HG02763 (cell line): ENCODE data around the gene BNC2.
"Not testable (repeated sequence)": the region's sequence is repeated elsewhere in the genome, so short reads cannot be mapped to it uniquely, and the experiment has no call there.

Source experiments
- ATAC-seq: cut with Tn5 transposase; IDR thresholded peaks from one replicate; pipeline ENCODE4 v1.9.1; 2021; ENCODE audit warnings: mild to moderate bottlenecking, moderate library complexity; ENCODE audit not compliant: unreplicated experiment

The BNC2 gene

GRCh38 chr9:16459421-16460148 is 410.9 kb downstream of the BNC2 start:
- ATAC-seq, result no peak

- ATAC-seq, result no peak
Measured at GRCh38 chr9:16458696-16459420, 411.6 kb downstream of the BNC2 start.

GRCh38 chr9:16455842-16456241 is 414.6 kb downstream of the BNC2 start:
- ATAC-seq, result no peak

GRCh38 chr9:16453390-16453789 is 417.1 kb downstream of the BNC2 start:
- ATAC-seq, result no peak

- no peak for ATAC-seq
Measured at GRCh38 chr9:16450578-16450977, 419.9 kb downstream of the BNC2 start.

- ATAC-seq, result no peak
Measured at GRCh38 chr9:16450043-16450442, 420.4 kb downstream of the BNC2 start.

- ATAC-seq, result no peak
Measured at GRCh38 chr9:16449076-16449730, 421.3 kb downstream of the BNC2 start.

GRCh38 chr9:16447946-16448345 is 422.5 kb downstream of the BNC2 start:
- no peak for ATAC-seq

- no peak for ATAC-seq
Measured at GRCh38 chr9:16446636-16447035, 423.8 kb downstream of the BNC2 start.

GRCh38 chr9:16445141-16445920 is 425.1 kb downstream of the BNC2 start:
- no peak for ATAC-seq

- no peak for ATAC-seq
Measured at GRCh38 chr9:16442622-16443021, 427.8 kb downstream of the BNC2 start.

GRCh38 chr9:16441791-16442190 is 428.7 kb downstream of the BNC2 start:
- ATAC-seq, result no peak

GRCh38 chr9:16438831-16439230 is 431.6 kb downstream of the BNC2 start:
- ATAC-seq, result not testable (repeated sequence)

- ATAC-seq, result no peak
Measured at GRCh38 chr9:16436545-16436944, 433.9 kb downstream of the BNC2 start.

- no peak for ATAC-seq
Measured at GRCh38 chr9:16434526-16434925, 435.9 kb downstream of the BNC2 start.

GRCh38 chr9:16433494-16433893 is 437.0 kb downstream of the BNC2 start:
- no peak for ATAC-seq

GRCh38 chr9:16431666-16432392 is 438.6 kb downstream of the BNC2 start:
- ATAC-seq, result no peak

GRCh38 chr9:16429671-16430070 is 440.8 kb downstream of the BNC2 start:
- ATAC-seq, result no peak

GRCh38 chr9:16427873-16428427 is 442.5 kb downstream of the BNC2 start:
- ATAC-seq, result no peak

GRCh38 chr9:16426716-16427115 is 443.8 kb downstream of the BNC2 start:
- ATAC-seq, result no peak
